Heart right ventricle (tissue), 16 donors: ENCODE data around the gene GRAMD2B. TPM values are rescaled to one million over a fixed set of nuclear protein-coding genes. Genes with fewer than 3 reads are reported as not detected.
A peak's percentile ranks its signal among the peaks of the same experiment; 100 is the strongest.

ENCODE experiments used
- ATAC-seq, 8 donors: fragments of 200-7000 bp; cut with Tn5 transposase; one replicate each; pipeline ENCODE4 v1.9.1; 2020; ENCODE audit warnings: mild to moderate bottlenecking in 8 of 8, moderate library complexity in 8 of 8, moderate number of reproducible peaks in 1 of 8
- DNase-seq, 2 donors: peaks; one replicate each; pipeline ENCODE4 v3.0.0-alpha.2; 2020
- H3K27ac ChIP-seq, 10 donors: fragments of 200-600 bp; sonication (generic) in 2 of 10; one replicate each; pipeline versions ENCODE4 v1.5.0 to v1.8.0; 2020 to 2022; ENCODE audit warnings: mild to moderate bottlenecking in 3 of 10
- H3K27me3 ChIP-seq, 7 donors: fragments of 200-600 bp; one replicate each; pipeline ENCODE4 v1.8.0; 2021 to 2022; ENCODE audit warnings: mild to moderate bottlenecking in 2 of 7
- H3K36me3 ChIP-seq, 9 donors: fragments of 200-600 bp; sonication (generic) in 1 of 9; one replicate each; pipeline versions ENCODE4 v1.5.0 to v1.8.0; 2020 to 2022; ENCODE audit warnings: mild to moderate bottlenecking in 2 of 9
- H3K4me1 ChIP-seq, 9 donors: fragments of 200-600 bp; sonication (generic) in 1 of 9; one replicate each; pipeline versions ENCODE4 v1.5.0 to v1.8.0; 2020 to 2022; ENCODE audit warnings: mild to moderate bottlenecking in 4 of 9
- H3K4me3 ChIP-seq, 10 donors: fragments of 200-600 bp; sonication (generic) in 2 of 10; one replicate each; pipeline versions ENCODE4 v1.5.0 to v1.8.0; 2020 to 2022; ENCODE audit warnings: mild to moderate bottlenecking in 7 of 10, moderate library complexity in 2 of 10
- H3K9me3 ChIP-seq, 11 donors: fragments of 200-600 bp in 10 of 11; sonication (generic) in 2 of 11; one replicate each; pipeline versions ENCODE4 v1.5.0 to v1.8.0; 2013 to 2022; ENCODE audit warnings: mild to moderate bottlenecking in 2 of 11, control low read depth in 1 of 11, moderate library complexity in 1 of 11
- CTCF ChIP-seq, 9 donors: fragments of 200-600 bp; sonication (generic) in 2 of 9; IDR thresholded peaks; one replicate each; pipeline versions ENCODE4 v1.5.0 to v1.8.0; 2021 to 2022; ENCODE audit warnings: antibody characterized with exemption in 9 of 9, mild to moderate bottlenecking in 5 of 9, moderate library complexity in 1 of 9
- WGBS, 2 donors: extraction: QIAGEN DNeasy Blood & Tissue Kit; methylation state at CpG; one replicate each; pipeline ENCODE4 v1.1.7; 2013; ENCODE audit warnings: inconsistent platforms in 1 of 2; 5-methylcytosine and 5-hydroxymethylcytosine counted together
- intact Hi-C, 10 donors: fragments of 100-400 bp; cut with DNase I; formaldehyde crosslinking; loops; one replicate each; pipeline versions ENCODE4 v1.11.1 to v1.14.2; 2022
- polyA plus RNA-seq, 2 donors: library from polyadenylated mRNA; stranded (reverse); fragments of 200-250 nt; gene quantifications; one replicate each; pipeline ENCODE4 v1.2.3, GENCODE V29; 2013
- total RNA-seq, 10 donors: library from RNA; stranded (reverse); fragmentation: NEBNext Ultra II Directional in 3 of 10; extraction: Animal tissue kit (Norgen Biotek cat#: 25700) in 3 of 10; gene quantifications; one replicate each; pipeline versions ENCODE4 v1.2.1 to v1.2.4, GENCODE V29; 2021 to 2023
- donor health status: Arrhythmogenic right ventricular cardiomyopathy.
- donor health status: ischemic (EF 13 %, LVEDD 7.1; RV severe dilation, severe dysfunction).
- donor health status: healthy with polysubstance abuse.
- donor health status: DM: no; HTN: yes; CAD: no.
- donor health status: DM: no; HTN: no; CAD: no.
- donor health status: ischemic (EF 25% LVEDD 6.9; RV normal size, moderate dysfunction).
- donor health status: ischemic (EF 25% LVEDD 5.7; RV mildly dilated, moderate dysfunction).
- donor health status: healthy.
- donor health status: DM: yes; HTN: yes; CAD: no.
- donor health status: Ischemic cardiomyopathy.
- donor health status: ischemic (EF 35%, LVEDD 5.7; RV mildly dilated, moderate dysfunction).
- donor health status: nonischemic (EF 11% LVEDD 7.7; RV severe dilation, severe dysfunction).
- donor health status: DM: yes; HTN: yes; CAD: no.
- donor health status: PGD.
- donor health status: ischemic (EF 29% LVEDD 5.4; RV normal size, mild dysfunction).
- donor health status: nonischemic (EF 23%, LVEDD 6.1; RV moderate dilation, normal function).

The GRAMD2B gene
- total and polyA plus RNA-seq, 12 donors, result 10.7 to 47.3 (median 33.7) TPM

- H3K36me3 ChIP-seq, result no peaks in the 10 kb centered on the region
- H3K4me1 ChIP-seq, result peaks cover 0 to 32% (median 12%) of the 10 kb centered on the region in 9 donors
- H3K27ac ChIP-seq, result peak overlapping the region in 3 of 10 donors; percentile 24 to 50 (median 42)
- intact Hi-C loops, result no loop called here
- WGBS, 2 donors, result 68 to 86% methylated on average over 4 of the region's 4 CpGs
- H3K9me3 ChIP-seq, result no peaks in the 10 kb centered on the region
- TF ChIP-seq CTCF (IDR thresholded peaks at IDR 0.05), result no peak
- no peaks in the 10 kb centered on the region for H3K27me3 ChIP-seq
- DNase-seq, result no peak
- ATAC-seq, result no peak
- H3K4me3 ChIP-seq, result no peak overlapping the region
Observed at GRCh38 chr5:126513703-126514102, 90.5 kb downstream of the GRAMD2B start.

DNA sequence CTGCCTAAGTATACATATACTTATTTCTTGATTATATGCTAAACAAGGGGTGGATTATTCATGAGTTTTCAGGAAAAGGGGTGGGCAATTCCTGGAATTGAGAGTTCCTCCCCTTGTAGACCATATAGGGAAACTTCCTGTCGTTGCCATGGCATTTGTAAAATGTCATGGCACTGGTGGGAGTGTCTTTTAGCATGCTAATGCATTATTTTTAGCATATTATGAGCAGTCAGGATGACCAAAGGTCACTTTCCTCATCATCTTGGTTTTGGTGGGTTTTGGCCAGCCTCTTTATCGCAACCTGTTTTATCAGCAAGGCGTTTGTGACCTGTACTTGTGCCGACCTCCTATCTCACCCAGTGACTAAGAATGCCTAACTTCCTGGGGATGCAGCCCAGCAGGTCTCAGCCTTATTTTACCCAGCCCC, 90.9 kb downstream of the GRAMD2B start:
- Histone ChIP-seq H3K9me3 (no peaks in the 10 kb centered on the region), H3K4me3 (no peak overlapping the region), H3K27ac (peak overlapping the region in 2 of 10 donors; percentile 24 to 50), H3K36me3 (no peaks in the 10 kb centered on the region), H3K27me3 (no peaks in the 10 kb centered on the region), H3K4me1 (peaks cover 0 to 28% (median 8%) of the 10 kb centered on the region in 9 donors)
- ATAC-seq (peak in 2 of 8 donors; percentile 26 to 27), DNase-seq (no peak)
- WGBS, 2 donors, result 74 to 84% methylated on average over 4 of the region's 4 CpGs
- TF ChIP-seq CTCF (IDR thresholded peaks at IDR 0.05), result no peak
- intact Hi-C loops, result no loop called here

DNA sequence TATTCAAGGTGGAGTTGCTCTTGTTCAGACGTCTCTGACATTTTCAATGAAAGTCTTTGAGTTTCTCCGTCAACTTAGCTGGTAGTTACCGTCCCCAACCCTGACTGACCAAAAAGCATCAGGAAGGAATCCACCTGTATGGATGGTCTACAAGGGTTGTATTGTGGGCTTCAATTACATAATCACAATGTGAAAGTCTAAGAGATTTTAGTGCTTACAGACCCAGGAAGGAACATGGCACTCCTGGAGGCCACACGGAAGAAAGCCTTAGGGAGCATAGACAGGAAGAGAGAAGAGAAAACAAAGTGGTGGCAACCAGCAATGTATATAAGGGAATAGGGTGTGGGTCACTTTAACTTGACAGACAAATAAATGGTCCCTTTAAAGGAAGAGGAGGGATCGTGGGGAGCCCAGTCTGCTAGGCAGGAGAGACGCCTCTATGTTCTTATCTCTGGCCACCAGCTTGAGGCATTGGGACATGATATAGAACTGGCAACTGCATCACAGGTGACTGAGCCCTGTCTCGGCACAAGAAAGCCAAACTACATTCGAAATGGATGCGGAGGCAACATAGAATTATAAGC, 91.4 kb downstream of the GRAMD2B start:
- Histone ChIP-seq H3K27me3 (no peaks in the 10 kb centered on the region), H3K36me3 (no peaks in the 10 kb centered on the region), H3K4me3 (no peak overlapping the region), H3K4me1 (peaks cover 0 to 27% (median 11%) of the 10 kb centered on the region in 9 donors), H3K27ac (peak overlapping the region in 1 of 10 donors; percentile 4), H3K9me3 (no peaks in the 10 kb centered on the region)
- 90 to 92% methylated on average over 9 of the region's 9 CpGs for WGBS, 2 donors
- intact Hi-C loops, result no loop called here
- TF ChIP-seq CTCF (IDR thresholded peaks at IDR 0.05), result no peak
- no peak for ATAC-seq
- no peak for DNase-seq

- H3K4me1 ChIP-seq, result peaks cover 3 to 27% (median 15%) of the 10 kb centered on the region in 9 donors
- ATAC-seq, result no peak
- intact Hi-C loops, result no loop called here
- H3K4me3 ChIP-seq, result no peak overlapping the region
- no peaks in the 10 kb centered on the region for H3K27me3 ChIP-seq
- no peak overlapping the region for H3K27ac ChIP-seq
- H3K9me3 ChIP-seq, result no peaks in the 10 kb centered on the region
- TF ChIP-seq CTCF (IDR thresholded peaks at IDR 0.05), result no peak
- no peak for DNase-seq
- H3K36me3 ChIP-seq, result no peaks in the 10 kb centered on the region
Observed at GRCh38 chr5:126515337-126515736, 92.1 kb downstream of the GRAMD2B start.
